ENCODE data around the gene MANBA. TPM values are rescaled to one million over a fixed set of nuclear protein-coding genes. Genes with fewer than 3 reads are reported as not detected.
"Not testable (repeated sequence)": the region's sequence is repeated elsewhere in the genome, so short reads cannot be mapped to it uniquely, and the experiment has no call there.

MANBA gene
- total RNA-seq, 2 donors from 2014 or later = 16.3 to 21.8 TPM

GRCh38 chr4:102723511-102723910, 37.3 kb downstream of the MANBA start:
- H3K9me3 ChIP-seq = no peaks in the 10 kb centered on the region
- H3K9ac ChIP-seq (ENCODE audit: low read depth in 2 of 2, low read length in 2 of 2) = no peak overlapping the region
- no peaks in the 10 kb centered on the region for H3K4me1 ChIP-seq
- H3K36me3 ChIP-seq = no peaks in the 10 kb centered on the region
- H3K4me3 ChIP-seq = no peak overlapping the region
- H3K27me3 ChIP-seq = no peaks in the 10 kb centered on the region
- no peak for DNase-seq
- no peak overlapping the region for H3K27ac ChIP-seq
- intact Hi-C loops (cut with DNase I) = no loop called here
- TF ChIP-seq CTCF (IDR thresholded peaks at IDR 0.05) = no peak

- H3K4me1 ChIP-seq = no peaks in the 10 kb centered on the region
These were observed 38.0 kb downstream of the MANBA start for GRCh38 chr4:102722740-102723139.

GRCh38 chr4:102718833-102719575, 41.8 kb downstream of the MANBA start:
- H3K4me3 ChIP-seq; DNase-seq; H3K27ac ChIP-seq; intact Hi-C loops (cut with DNase I); H3K36me3 ChIP-seq; H3K9me3 ChIP-seq; H3K27me3 ChIP-seq; H3K4me1 ChIP-seq; H3K9ac ChIP-seq (ENCODE audit: low read depth in 2 of 2, low read length in 2 of 2): not testable (repeated sequence)

More at GRCh38 chr4:102722740-102723139, 38.0 kb downstream of the MANBA start:
- no peak for TF ChIP-seq CTCF (IDR thresholded peaks at IDR 0.05)
- DNase-seq = no peak
- no peaks in the 10 kb centered on the region for H3K9me3 ChIP-seq
- no peaks in the 10 kb centered on the region for H3K36me3 ChIP-seq
- H3K27ac ChIP-seq = no peak overlapping the region
- H3K27me3 ChIP-seq = no peaks in the 10 kb centered on the region
- H3K9ac ChIP-seq (ENCODE audit: low read depth in 2 of 2, low read length in 2 of 2) = no peak overlapping the region
- H3K4me3 ChIP-seq = no peak overlapping the region
- intact Hi-C loops (cut with DNase I) = no loop called here

GRCh38 chr4:102717448-102718092, 43.2 kb downstream of the MANBA start:
- intact Hi-C loops (cut with DNase I) = no loop called here
- no peak for TF ChIP-seq CTCF (IDR thresholded peaks at IDR 0.05)
- Histone ChIP-seq H3K27ac (no peak overlapping the region), H3K27me3 (no peaks in the 10 kb centered on the region), H3K4me1 (no peaks in the 10 kb centered on the region), H3K9me3 (no peaks in the 10 kb centered on the region), H3K36me3 (no peaks in the 10 kb centered on the region), H3K9ac (ENCODE audit: low read depth in 2 of 2, low read length in 2 of 2) (no peak overlapping the region), H3K4me3 (no peak overlapping the region)
- no peak for DNase-seq

GRCh38 chr4:102715057-102715456, 45.7 kb downstream of the MANBA start:
- no peaks in the 10 kb centered on the region for H3K4me1 ChIP-seq
- no peak for DNase-seq
- no peak overlapping the region for H3K4me3 ChIP-seq
- H3K36me3 ChIP-seq = no peaks in the 10 kb centered on the region
- H3K9me3 ChIP-seq = no peaks in the 10 kb centered on the region
- intact Hi-C loops (cut with DNase I) = no loop called here
- H3K27me3 ChIP-seq = no peaks in the 10 kb centered on the region
- H3K9ac ChIP-seq (ENCODE audit: low read depth in 2 of 2, low read length in 2 of 2) = no peak overlapping the region
- TF ChIP-seq CTCF (IDR thresholded peaks at IDR 0.05) = no peak
- H3K27ac ChIP-seq = no peak overlapping the region

- H3K36me3 ChIP-seq; H3K27me3 ChIP-seq; H3K4me3 ChIP-seq; H3K27ac ChIP-seq; intact Hi-C loops (cut with DNase I); H3K9ac ChIP-seq (ENCODE audit: low read depth in 2 of 2, low read length in 2 of 2); H3K9me3 ChIP-seq; DNase-seq; H3K4me1 ChIP-seq: not testable (repeated sequence)
These were observed 47.0 kb downstream of the MANBA start for GRCh38 chr4:102713774-102714173.

Data from colonic mucosa (tissue), 4 donors.